HEK293T (cell line): ENCODE results near the gene TMEM145.

Source experiments
- CTCF ChIA-PET: fragments of 350-600 bp; formaldehyde crosslinking; extraction: SDS; loops from one replicate; lab custom pipeline; 2021; ENCODE audit warnings: antibody characterized with exemption, inconsistent platforms; lab: Yijun Ruan, JAX
- POLR2A ChIA-PET: fragments of 350-600 bp; formaldehyde crosslinking; extraction: SDS; loops from one replicate; lab custom pipeline; 2020; ENCODE audit warnings: antibody characterized with exemption, inconsistent platforms; lab: Yijun Ruan, JAX
- DNase-seq: peaks from one replicate; pipeline ENCODE4 v3.0.0; 2012; ENCODE audit warnings: mixed read lengths; ENCODE audit errors: extremely low spot score
- ARNT ChIP-seq: fragments of 450-650 bp; IDR thresholded peaks from 2 replicates; pipeline ENCODE4 v1.6.1; 2017; ENCODE audit warnings: mild to moderate bottlenecking
- BHLHE40 ChIP-seq: fragments of 450-650 bp; IDR thresholded peaks from 2 replicates; pipeline ENCODE4 v1.6.1; 2016; ENCODE audit warnings: mild to moderate bottlenecking, moderate library complexity, borderline replicate concordance
- CTBP1 ChIP-seq: fragments of 450-650 bp; IDR thresholded peaks from 2 replicates; pipeline ENCODE4 v1.6.1; 2016; ENCODE audit warnings: borderline replicate concordance
- ELF4 ChIP-seq: fragments of 450-650 bp; IDR thresholded peaks from 2 replicates; pipeline ENCODE4 v1.6.1; 2017; ENCODE audit warnings: antibody characterized with exemption
- FOXK2 ChIP-seq: fragments of 450-650 bp; IDR thresholded peaks from 2 replicates; pipeline ENCODE4 v1.6.1; 2016; ENCODE audit warnings: mild to moderate bottlenecking
- LEF1 ChIP-seq: fragments of 450-650 bp; IDR thresholded peaks from 2 replicates; pipeline ENCODE4 v1.6.1; 2017; ENCODE audit warnings: mild to moderate bottlenecking, borderline replicate concordance
- NFRKB ChIP-seq: fragments of 450-650 bp; IDR thresholded peaks from 2 replicates; pipeline ENCODE4 v1.6.1; 2016; ENCODE audit warnings: mild to moderate bottlenecking, moderate library complexity
- SUZ12 ChIP-seq: fragments of 450-650 bp; IDR thresholded peaks from 2 replicates; pipeline ENCODE4 v1.6.1; 2016; ENCODE audit warnings: mild to moderate bottlenecking
- TARDBP ChIP-seq: fragments of 450-650 bp; IDR thresholded peaks from 2 replicates; pipeline ENCODE4 v1.6.1; 2016
- ZNF384 ChIP-seq: fragments of 450-650 bp; IDR thresholded peaks from 2 replicates; pipeline ENCODE4 v1.6.1; 2016

Gene TMEM145

DNA sequence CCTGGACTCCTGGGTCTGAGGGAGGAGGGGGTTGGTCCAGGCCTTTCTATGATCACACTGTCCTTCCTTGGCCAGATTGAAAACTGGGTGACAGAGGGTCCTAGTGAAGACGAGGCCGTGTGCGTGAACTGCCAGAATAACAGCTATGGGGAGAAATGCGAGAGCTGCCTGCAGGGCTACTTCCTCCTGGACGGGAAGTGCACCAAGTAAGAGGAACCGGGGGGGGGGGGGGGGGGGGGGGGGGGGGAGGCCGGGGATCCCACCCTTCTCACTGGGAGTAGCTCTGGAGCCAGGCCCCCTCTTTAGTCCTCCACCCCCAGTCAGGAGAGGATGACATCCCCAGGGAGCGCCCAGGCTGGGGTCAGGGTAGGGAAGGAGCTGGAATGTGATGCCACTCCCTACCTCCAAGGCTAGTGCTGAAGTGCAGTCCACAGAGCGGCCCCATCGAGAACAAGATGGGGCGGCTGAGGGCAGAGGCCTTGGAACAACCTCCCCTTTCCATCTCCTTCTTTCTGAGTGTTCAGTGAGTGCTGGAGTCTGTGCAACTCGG is 57.6 kb downstream of the TMEM145 start:
- ChIA-PET POLR2A (interaction anchor here (1.1 kb wide), 1 partner anchor 26 kb away, joined by 3 read pairs; no protein-coding TSS in a partner anchor), CTCF (interaction anchor here (0.5 to 0.6 kb wide), 2 partner anchors 149 to 161 kb away, joined by 3 to 4 read pairs; no protein-coding TSS in a partner anchor)
- no peak for DNase-seq
- no peak for TF ChIP-seq SUZ12
- no peak for TF ChIP-seq ARNT
- TF ChIP-seq BHLHE40, result no peak
- TF ChIP-seq NFRKB, result no peak
- TF ChIP-seq TARDBP, result no peak
- no peak for TF ChIP-seq LEF1
- no peak for TF ChIP-seq ZNF384
- TF ChIP-seq FOXK2, result no peak
- no peak for TF ChIP-seq ELF4
- no peak for TF ChIP-seq CTBP1
